CD4-positive, alpha-beta memory T cell (primary cell): ENCODE data around the gene ALDH3B2. TPM values are rescaled to one million over a fixed set of nuclear protein-coding genes. Genes with fewer than 3 reads are reported as not detected.

Experiments
- CTCF ChIA-PET: fragments of 350-600 bp; sonication (Branson Sonifier 250); formaldehyde crosslinking; loops from one replicate; lab custom pipeline; 2021; ENCODE audit warnings: inconsistent platforms; ENCODE audit not compliant: partially characterized antibody; lab: Charles Lee
- POLR2A ChIA-PET: fragments of 350-600 bp; sonication (Branson Sonifier 250); formaldehyde crosslinking; loops from one replicate; lab custom pipeline; 2021; ENCODE audit not compliant: partially characterized antibody; lab: Charles Lee
- DNase-seq, 5 donors: peaks; one replicate each; pipeline versions ENCODE4 v3.0.0 to v3.0.0-alpha.2; 2020 to 2022; ENCODE audit warnings: mixed read lengths in 1 of 5
- H3K27ac ChIP-seq: one replicate; pipeline ENCODE4 v1.7.0; 2013; ENCODE audit warnings: low read depth, low read length
- H3K27me3 ChIP-seq: 2 replicates; pipeline ENCODE4 v1.7.0; 2013; ENCODE audit warnings: mild to moderate bottlenecking, low read length, moderate library complexity; ENCODE audit not compliant: insufficient read depth
- H3K36me3 ChIP-seq: 2 replicates; pipeline ENCODE4 v1.7.0; 2013; ENCODE audit warnings: mild to moderate bottlenecking, low read length, moderate library complexity; ENCODE audit not compliant: insufficient read depth
- H3K4me1 ChIP-seq: 2 replicates; pipeline ENCODE4 v1.7.0; 2013; ENCODE audit warnings: mild to moderate bottlenecking, low read length, moderate library complexity; ENCODE audit not compliant: insufficient read depth
- H3K4me3 ChIP-seq, 2 donors: one replicate each; pipeline ENCODE4 v1.7.0; 2013; ENCODE audit warnings: low read length in 2 of 2, mild to moderate bottlenecking in 1 of 2
- H3K9me3 ChIP-seq, 2 donors: one replicate each; pipeline ENCODE4 v1.7.0; 2013; ENCODE audit warnings: low read length in 2 of 2, control low read depth in 1 of 2; ENCODE audit not compliant: control insufficient read depth in 1 of 2
- H3K27ac Mint-ChIP-seq, 7 donors: one replicate each; pipeline ENCODE4 v1.8.0; 2020 to 2021; ENCODE audit warnings: mixed read lengths in 7 of 7, mild to moderate bottlenecking in 6 of 7, inconsistent platforms in 3 of 7, moderate library complexity in 3 of 7
- H3K27me3 Mint-ChIP-seq, 2 donors: one replicate each; pipeline ENCODE4 v1.8.0; 2020 to 2021; ENCODE audit warnings: mixed read lengths in 2 of 2
- H3K36me3 Mint-ChIP-seq, 2 donors: one replicate each; pipeline ENCODE4 v1.8.0; 2020 to 2021; ENCODE audit warnings: mixed read lengths in 2 of 2, inconsistent platforms in 1 of 2, mild to moderate bottlenecking in 1 of 2
- H3K4me1 Mint-ChIP-seq, 4 donors: one replicate each; pipeline ENCODE4 v1.8.0; 2020 to 2021; ENCODE audit warnings: mixed read lengths in 4 of 4, mild to moderate bottlenecking in 1 of 4
- H3K4me3 Mint-ChIP-seq, 8 donors: one replicate each; pipeline ENCODE4 v1.8.0; 2020 to 2021; ENCODE audit warnings: mixed read lengths in 8 of 8, mild to moderate bottlenecking in 7 of 8, moderate library complexity in 6 of 8, inconsistent platforms in 3 of 8
- H3K9me3 Mint-ChIP-seq, 8 donors: one replicate each; pipeline ENCODE4 v1.8.0; 2020 to 2021; ENCODE audit warnings: mixed read lengths in 8 of 8, mild to moderate bottlenecking in 5 of 8, inconsistent platforms in 3 of 8, moderate library complexity in 1 of 8
- intact Hi-C: fragments of 100-400 bp; cut with micrococcal nuclease; formaldehyde crosslinking; loops from one replicate; pipeline ENCODE4 v1.15.1; 2023
- polyA plus RNA-seq, 2 donors: library from polyadenylated mRNA; unstranded; fragments of 300-500 nt; fragmentation: Illumina TruSeq; gene quantifications; one replicate each; pipeline ENCODE4 v1.2.3, GENCODE V29; 2021
- total RNA-seq, 2 experiments: library from RNA; stranded (reverse); gene quantifications; one replicate each; pipeline ENCODE4 v1.2.3, GENCODE V29; 2021

The ALDH3B2 gene
- total and polyA plus RNA-seq, 4 experiments from 2014 or later, result not detected

- Histone ChIP-seq H3K4me3 (no peak overlapping the region), H3K4me1 (no peaks in the 10 kb centered on the region), H3K9me3 (no peaks in the 10 kb centered on the region), H3K27ac (no peak overlapping the region), H3K27me3 (no peaks in the 10 kb centered on the region), H3K36me3 (no peaks in the 10 kb centered on the region)
- Mint-ChIP-seq H3K27ac (no peak overlapping the region), H3K4me3 (no peak overlapping the region), H3K27me3 (peaks cover 8 to 16% of the 10 kb centered on the region in 2 donors), H3K36me3 (no peaks in the 10 kb centered on the region), H3K9me3 (peaks cover 0 to 2% (median 0%) of the 10 kb centered on the region in 8 donors), H3K4me1 (no peaks in the 10 kb centered on the region)
- ChIA-PET CTCF (interaction anchor here (0.7 kb wide), 1 partner anchor 1555 kb away, joined by 3 read pairs; no protein-coding TSS in a partner anchor), POLR2A (no interaction called here)
- no peak for DNase-seq
- intact Hi-C loops, result no loop called here
Observed at GRCh38 chr11:67673358-67673757, 1.1 kb downstream of the ALDH3B2 start.

- Mint-ChIP-seq H3K27me3 (peaks cover 6 to 11% of the 10 kb centered on the region in 2 donors), H3K36me3 (no peaks in the 10 kb centered on the region), H3K4me1 (no peaks in the 10 kb centered on the region), H3K27ac (no peak overlapping the region), H3K4me3 (no peak overlapping the region), H3K9me3 (peaks cover 0 to 2% (median 0%) of the 10 kb centered on the region in 8 donors)
- ChIA-PET POLR2A (no interaction called here), CTCF (no interaction called here)
- DNase-seq, result no peak
- intact Hi-C loops, result no loop called here
- H3K4me3 ChIP-seq, result no peak overlapping the region
- no peak overlapping the region for H3K27ac ChIP-seq
- H3K4me1 ChIP-seq, result no peaks in the 10 kb centered on the region
- H3K9me3 ChIP-seq, result no peaks in the 10 kb centered on the region
- no peaks in the 10 kb centered on the region for H3K27me3 ChIP-seq
- H3K36me3 ChIP-seq, result no peaks in the 10 kb centered on the region
Observed at GRCh38 chr11:67671211-67671520, 3.3 kb downstream of the ALDH3B2 start.

- DNase-seq, result no peak
- no peaks in the 10 kb centered on the region for H3K36me3 ChIP-seq
- no peaks in the 10 kb centered on the region for H3K4me1 ChIP-seq
- H3K4me1 Mint-ChIP-seq, result no peaks in the 10 kb centered on the region
- no peak overlapping the region for H3K4me3 Mint-ChIP-seq
- intact Hi-C loops, result no loop called here
- POLR2A ChIA-PET, result no interaction called here
- peak overlapping the region in 1 of 7 donors; percentile 24 for H3K27ac Mint-ChIP-seq
- peaks cover 6 to 11% of the 10 kb centered on the region in 2 donors for H3K27me3 Mint-ChIP-seq
- H3K27me3 ChIP-seq, result no peaks in the 10 kb centered on the region
- H3K27ac ChIP-seq, result no peak overlapping the region
- no peaks in the 10 kb centered on the region for H3K9me3 ChIP-seq
- no peaks in the 10 kb centered on the region for H3K36me3 Mint-ChIP-seq
- peaks cover 0 to 2% (median 0%) of the 10 kb centered on the region in 8 donors for H3K9me3 Mint-ChIP-seq
- CTCF ChIA-PET, result no interaction called here
- H3K4me3 ChIP-seq, result no peak overlapping the region
Observed at GRCh38 chr11:67670316-67671210, 3.9 kb downstream of the ALDH3B2 start.

- CTCF ChIA-PET, result interaction anchor here (1.0 kb wide), 1 partner anchor 54 kb away, joined by 3 read pairs; no protein-coding TSS in a partner anchor
Observed at GRCh38 chr11:67668192-67668551, 6.3 kb downstream of the ALDH3B2 start.

GRCh38 chr11:67667490-67668191 lies 6.8 kb downstream of the ALDH3B2 start:
- CTCF ChIA-PET, result interaction anchor here (0.6 to 1.0 kb wide), 2 partner anchors 53 to 103 kb away, joined by 3 read pairs; no protein-coding TSS in a partner anchor
- no peak overlapping the region for H3K4me3 ChIP-seq
- H3K9me3 ChIP-seq, result no peaks in the 10 kb centered on the region
- Mint-ChIP-seq H3K4me1 (no peaks in the 10 kb centered on the region), H3K36me3 (no peaks in the 10 kb centered on the region), H3K27ac (no peak overlapping the region), H3K27me3 (peaks cover under 1 to 1% of the 10 kb centered on the region in 2 donors), H3K9me3 (no peaks in the 10 kb centered on the region), H3K4me3 (no peak overlapping the region)
- no peaks in the 10 kb centered on the region for H3K36me3 ChIP-seq
- intact Hi-C loops, result no loop called here
- H3K4me1 ChIP-seq, result no peaks in the 10 kb centered on the region
- no peaks in the 10 kb centered on the region for H3K27me3 ChIP-seq
- POLR2A ChIA-PET, result no interaction called here
- H3K27ac ChIP-seq, result no peak overlapping the region
- DNase-seq, result no peak

More at GRCh38 chr11:67668192-67668551, 6.3 kb downstream of the ALDH3B2 start:
- Histone ChIP-seq H3K4me1 (no peaks in the 10 kb centered on the region), H3K36me3 (no peaks in the 10 kb centered on the region), H3K9me3 (no peaks in the 10 kb centered on the region), H3K27me3 (no peaks in the 10 kb centered on the region), H3K27ac (no peak overlapping the region), H3K4me3 (no peak overlapping the region)
- peaks cover 0 to 1% of the 10 kb centered on the region in 2 donors for H3K27me3 Mint-ChIP-seq
- DNase-seq, result no peak
- H3K4me3 Mint-ChIP-seq, result no peak overlapping the region
- POLR2A ChIA-PET, result no interaction called here
- intact Hi-C loops, result no loop called here
- no peak overlapping the region for H3K27ac Mint-ChIP-seq
- no peaks in the 10 kb centered on the region for H3K9me3 Mint-ChIP-seq
- H3K36me3 Mint-ChIP-seq, result no peaks in the 10 kb centered on the region
- no peaks in the 10 kb centered on the region for H3K4me1 Mint-ChIP-seq

- no peaks in the 10 kb centered on the region for H3K9me3 Mint-ChIP-seq
- intact Hi-C loops, result no loop called here
Observed at GRCh38 chr11:67666676-67667489, 7.5 kb downstream of the ALDH3B2 start.

More at GRCh38 chr11:67666676-67667489, 7.5 kb downstream of the ALDH3B2 start:
- Mint-ChIP-seq H3K4me1 (no peaks in the 10 kb centered on the region), H3K4me3 (no peak overlapping the region), H3K27me3 (peaks cover 0 to 2% of the 10 kb centered on the region in 2 donors), H3K36me3 (no peaks in the 10 kb centered on the region), H3K27ac (peak overlapping the region in 1 of 7 donors; percentile 50)
- no peak overlapping the region for H3K4me3 ChIP-seq
- no peaks in the 10 kb centered on the region for H3K27me3 ChIP-seq
- no peak for DNase-seq
- H3K9me3 ChIP-seq, result no peaks in the 10 kb centered on the region
- CTCF ChIA-PET, result interaction anchor here (0.6 to 1.3 kb wide), 2 partner anchors 10 to 103 kb away, joined by 3 read pairs; no protein-coding TSS in a partner anchor
- H3K36me3 ChIP-seq, result no peaks in the 10 kb centered on the region
- no peak overlapping the region for H3K27ac ChIP-seq
- no peaks in the 10 kb centered on the region for H3K4me1 ChIP-seq
- POLR2A ChIA-PET, result no interaction called here
